ENCODE measurements around the gene GTF3A. TPM values are rescaled to one million over a fixed set of nuclear protein-coding genes. Genes with fewer than 3 reads are reported as not detected.
A peak's percentile ranks its signal among the peaks of the same experiment; 100 is the strongest.

Gene GTF3A
- total and polyA plus RNA-seq, 2 of the 4 experiments (the other 2 are of a cell fraction) = 74.1 to 116 TPM

GRCh38 chr13:27405546-27406134 is 18.8 kb upstream of the GTF3A start:
- Histone ChIP-seq H3K27me3 (ENCODE audit: control insufficient read depth, insufficient read depth, low read length) (peaks cover 18% of the 10 kb centered on the region), H2BK15ac (ENCODE audit: low read depth, low read length) (no peak overlapping the region), H3K36me3 (ENCODE audit: control insufficient read depth, insufficient read depth, low read length) (no peaks in the 10 kb centered on the region), H3K4me2 (ENCODE audit: low read depth, low read length) (no peak overlapping the region), H3K4ac (ENCODE audit: low read depth, low read length) (no peak overlapping the region), H3K18ac (ENCODE audit: low read depth, low read length) (no peak overlapping the region), H2BK5ac (ENCODE audit: low read depth, low read length, poor library complexity, severe bottlenecking) (no peak overlapping the region), H2AFZ (replicated peaks; ENCODE audit: low read length, poor library complexity) (peak overlapping the region; percentile 48), H3K9ac (ENCODE audit: low read depth, low read length) (no peak overlapping the region), H2BK20ac (ENCODE audit: low read depth, low read length) (no peak overlapping the region), H2BK120ac (ENCODE audit: low read depth, low read length) (no peak overlapping the region), H3K4me3 (ENCODE audit: insufficient read depth, low read depth, low read length) (no peak overlapping the region), H3K56ac (ENCODE audit: extremely low read depth, insufficient read depth, low read length) (no peak overlapping the region), H4K91ac (ENCODE audit: insufficient read depth, low read depth, low read length) (no peak overlapping the region), H4K5ac (ENCODE audit: low read depth, low read length) (no peak overlapping the region), H2AK5ac (ENCODE audit: low read depth, low read length) (no peak overlapping the region), H2AK9ac (replicated peaks; ENCODE audit: low read depth, low read length, poor library complexity) (no peak overlapping the region), H3K14ac (replicated peaks; ENCODE audit: low read depth, low read length) (no peak overlapping the region), H3K4me1 (ENCODE audit: control insufficient read depth, insufficient read depth, low read length) (peaks cover 4% of the 10 kb centered on the region; the same call in 1 of the 2 replicates), H3K9me3 (ENCODE audit: control insufficient read depth, insufficient read depth, low read length) (no peaks in the 10 kb centered on the region; the same call in 1 of the 2 replicates), H3K27ac (ENCODE audit: insufficient read depth, low read length) (no peak overlapping the region), H4K8ac (ENCODE audit: low read depth in 2 of 2, low read length in 2 of 2) (no peak overlapping the region), H3K79me1 (ENCODE audit: low read depth in 1 of 2, low read length in 2 of 2) (no peaks in the 10 kb centered on the region), H4K20me1 (ENCODE audit: insufficient read depth, low read length) (no peaks in the 10 kb centered on the region), H3K9me1 (ENCODE audit: insufficient read depth, low read length) (no peaks in the 10 kb centered on the region), H3K23ac (ENCODE audit: low read depth, low read length) (no peak overlapping the region)
- in situ Hi-C loops (cut with MboI; ENCODE audit: low sequenced_read_pairs) (no loop called here), intact Hi-C loops (cut with micrococcal nuclease) (loop anchor here (1.0 kb wide), 1 partner anchor 421 kb away; no protein-coding TSS in a partner anchor), dilution Hi-C loops (cut with HindIII; ENCODE audit: low sequenced_read_pairs, unreplicated experiment) (no loop called here)
- DNase-seq (no peak), ATAC-seq (ENCODE audit: low read depth) (no peak)
- 83% methylated on average over 5 of the region's 5 CpGs; no CpG with 5 or more reads in 1 of the 2 experiments for WGBS, 2 experiments (ENCODE audit: extremely low coverage in 2 of 2, insufficient read length in 1 of 2)
- POLR2A ChIA-PET (ENCODE audit: unreplicated experiment) = no interaction called here
- TF ChIP-seq MAZ (IDR thresholded peaks at IDR 0.05; ENCODE audit: borderline replicate concordance, low read depth, low read length) (no peak), CHD1 (IDR thresholded peaks at IDR 0.05; ENCODE audit: low read depth, low read length) (no peak), MXI1 (IDR thresholded peaks at IDR 0.05; ENCODE audit: borderline replicate concordance, low read depth, low read length) (no peak), SMC3 (IDR thresholded peaks at IDR 0.05; ENCODE audit: low read depth, low read length) (no peak), FOS (IDR thresholded peaks at IDR 0.05; ENCODE audit: low read depth, low read length) (no peak), BHLHE40 (IDR thresholded peaks at IDR 0.05; ENCODE audit: low read depth, low read length) (no peak), NFE2L2 (IDR thresholded peaks at IDR 0.05; ENCODE audit: low read depth, low read length) (no peak), RAD21 (IDR thresholded peaks at IDR 0.05; ENCODE audit: low read length) (no peak), ELK1 (IDR thresholded peaks at IDR 0.05; ENCODE audit: borderline replicate concordance, low read depth, low read length) (no peak), MAFK (IDR thresholded peaks at IDR 0.05; ENCODE audit: low read depth, low read length) (no peak), RFX5 (IDR thresholded peaks at IDR 0.05; ENCODE audit: low read depth, low read length) (no peak), RCOR1 (IDR thresholded peaks at IDR 0.05; ENCODE audit: insufficient replicate concordance, low read length) (no peak), CEBPB (IDR thresholded peaks at IDR 0.05; ENCODE audit: low read depth, low read length) (no peak), CTCF (conservative IDR thresholded peaks at IDR 0.05; ENCODE audit: low read depth, low read length) (no peak), POLR2A (IDR thresholded peaks at IDR 0.05; ENCODE audit: low read depth, low read length) (no peak)
- TF ChIP-seq, protein P1, sequence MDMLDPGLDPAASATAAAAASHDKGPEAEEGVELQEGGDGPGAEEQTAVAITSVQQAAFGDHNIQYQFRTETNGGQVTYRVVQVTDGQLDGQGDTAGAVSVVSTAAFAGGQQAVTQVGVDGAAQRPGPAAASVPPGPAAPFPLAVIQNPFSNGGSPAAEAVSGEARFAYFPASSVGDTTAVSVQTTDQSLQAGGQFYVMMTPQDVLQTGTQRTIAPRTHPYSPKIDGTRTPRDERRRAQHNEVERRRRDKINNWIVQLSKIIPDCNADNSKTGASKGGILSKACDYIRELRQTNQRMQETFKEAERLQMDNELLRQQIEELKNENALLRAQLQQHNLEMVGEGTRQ (IDR thresholded peaks at IDR 0.05; ENCODE audit: low read depth, low read length) = no peak
- CTCF ChIA-PET = interaction anchor here (3.2 kb wide), 1 partner anchor 421 kb away, joined by 13 read pairs; no protein-coding TSS in a partner anchor
- no TSS peak for BruUV-seq (replicated peaks)

All from IMR-90 (cell line).